Left lobe of liver (tissue), 2 donors: Measurements from ENCODE around the gene PTGIR. TPM values are rescaled to one million over a fixed set of nuclear protein-coding genes. Genes with fewer than 3 reads are reported as not detected.
A peak's percentile ranks its signal among the peaks of the same experiment; 100 is the strongest.

Source experiments
- ATAC-seq: fragments of 200-7000 bp; cut with Tn5 transposase; one replicate; pipeline ENCODE4 v1.9.1; 2020; ENCODE audit warnings: mild to moderate bottlenecking, moderate library complexity
- DNase-seq: peaks from one replicate; pipeline ENCODE4 v3.0.0-alpha.2; 2020; ENCODE audit warnings: low spot score
- total RNA-seq: library from RNA; stranded (reverse); gene quantifications from one replicate; pipeline ENCODE4 v1.2.1, GENCODE V29; 2021
- donor health status: DM: no; HTN: no; CAD: no; lungs with moderate emphysema.
- donor health status: DM: no; HTN: yes; CAD: no.

PTGIR gene
- total RNA-seq, 1 donor from 2014 or later = 3.0 TPM

DNA sequence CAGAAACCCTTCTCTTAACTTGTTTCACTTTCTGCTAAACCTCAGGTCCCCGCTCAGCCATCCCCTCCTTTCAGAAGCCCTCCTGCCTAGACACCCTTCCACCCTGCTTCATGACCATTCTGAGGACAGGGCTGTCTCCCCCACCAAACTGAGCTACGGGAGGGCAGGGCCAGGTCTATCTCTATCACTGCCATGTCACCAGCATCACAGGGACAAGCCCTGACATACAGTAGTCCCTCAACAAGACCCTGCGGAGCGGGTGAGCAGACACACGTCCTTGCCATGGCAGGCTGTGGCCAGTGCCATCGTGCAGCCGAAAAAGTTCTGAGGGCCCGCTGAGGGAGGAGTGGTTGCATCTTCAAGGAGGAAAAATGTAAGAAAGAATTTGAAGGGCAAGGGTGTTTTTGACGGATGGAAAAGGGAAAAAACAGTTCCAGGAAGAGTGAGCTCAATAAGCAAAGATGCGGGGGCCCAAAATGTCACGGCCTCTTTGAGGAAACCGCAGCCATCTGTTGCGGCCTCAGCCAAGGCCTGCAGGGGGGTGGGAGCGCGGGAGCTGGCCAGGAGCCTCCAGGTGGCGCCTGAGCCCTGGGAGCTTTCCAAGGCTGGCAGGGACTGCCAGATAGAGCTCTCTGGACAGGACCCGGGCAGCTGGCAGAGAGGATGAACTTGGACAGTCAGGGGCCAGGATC lies 8.1 kb downstream of the PTGIR start:
- DNase-seq (peak; percentile 70), ATAC-seq (peak; percentile 84)

DNA sequence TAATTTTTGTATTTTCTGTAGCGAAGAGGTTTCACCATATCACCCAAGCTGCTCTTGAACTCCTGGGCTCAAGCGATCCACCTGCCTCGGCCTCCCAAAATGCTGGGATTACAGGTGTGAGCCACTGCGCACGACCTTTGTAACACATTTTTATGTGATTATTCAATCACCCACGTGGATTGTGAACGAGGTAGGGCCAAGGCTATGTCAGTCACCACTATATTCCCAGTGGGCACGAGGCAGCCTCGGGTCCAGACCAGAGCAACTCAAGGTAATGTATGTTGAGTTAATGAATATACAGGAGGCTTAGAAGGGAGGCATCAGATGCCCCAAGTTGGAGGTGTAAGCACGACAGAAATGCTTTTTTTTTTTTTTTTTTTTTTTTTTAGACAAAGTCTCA lies 8.9 kb downstream of the PTGIR start:
- ATAC-seq = no peak

DNA sequence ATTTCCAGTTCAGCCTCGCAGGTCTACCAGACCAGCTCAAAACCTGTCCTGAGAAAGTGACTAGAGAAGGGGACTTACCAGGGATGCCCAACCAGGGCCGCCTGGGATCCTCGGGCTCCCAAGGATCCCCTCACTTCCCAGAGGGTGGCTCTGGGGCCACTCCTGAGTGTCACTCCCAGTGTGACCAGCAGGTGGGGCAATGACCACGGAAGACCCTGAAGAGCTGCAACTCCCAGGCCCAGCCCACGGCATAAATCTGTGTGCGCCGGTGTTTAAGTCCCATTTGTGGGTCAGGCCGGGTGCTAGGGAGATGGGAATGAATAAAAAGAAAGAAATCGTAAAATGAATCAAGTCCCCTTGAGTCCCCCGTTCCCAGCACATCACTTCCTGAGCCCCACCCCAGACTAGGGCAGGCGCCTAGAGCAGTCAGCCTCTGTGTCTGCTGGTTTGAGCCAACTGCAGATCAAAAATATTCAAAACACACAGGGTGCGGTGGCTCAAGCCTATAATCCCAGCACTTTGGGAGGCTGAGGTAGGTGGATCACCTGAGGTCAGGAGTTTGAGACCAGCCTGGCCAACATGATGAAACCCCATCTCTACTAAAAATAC lies 10.7 kb downstream of the PTGIR start:
- DNase-seq = peak; percentile 77
- ATAC-seq = peak; percentile 88

More for the DNA sequence above, 8.9 kb downstream of the PTGIR start:
- no peak for DNase-seq

DNA sequence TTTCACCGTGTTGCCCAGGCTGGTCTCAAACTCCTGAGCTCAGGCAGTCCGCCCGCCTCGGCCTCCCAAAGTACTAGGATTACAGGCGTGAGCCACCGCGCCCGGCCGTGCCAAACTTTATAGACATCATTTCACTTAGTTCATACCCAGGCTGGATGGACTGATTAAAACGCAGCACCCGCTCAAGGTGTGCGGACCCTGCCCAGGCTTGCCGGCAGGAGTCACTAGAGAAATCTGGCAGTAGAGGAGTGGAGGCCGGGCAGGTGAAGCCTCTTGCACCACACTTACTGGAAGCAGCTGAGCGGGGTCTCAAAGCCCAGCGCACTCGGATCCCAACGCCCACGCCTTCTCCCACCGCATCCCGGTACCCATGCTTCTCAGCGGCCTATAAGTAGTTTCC lies 11.4 kb downstream of the PTGIR start:
- ATAC-seq (no peak), DNase-seq (no peak)

DNA sequence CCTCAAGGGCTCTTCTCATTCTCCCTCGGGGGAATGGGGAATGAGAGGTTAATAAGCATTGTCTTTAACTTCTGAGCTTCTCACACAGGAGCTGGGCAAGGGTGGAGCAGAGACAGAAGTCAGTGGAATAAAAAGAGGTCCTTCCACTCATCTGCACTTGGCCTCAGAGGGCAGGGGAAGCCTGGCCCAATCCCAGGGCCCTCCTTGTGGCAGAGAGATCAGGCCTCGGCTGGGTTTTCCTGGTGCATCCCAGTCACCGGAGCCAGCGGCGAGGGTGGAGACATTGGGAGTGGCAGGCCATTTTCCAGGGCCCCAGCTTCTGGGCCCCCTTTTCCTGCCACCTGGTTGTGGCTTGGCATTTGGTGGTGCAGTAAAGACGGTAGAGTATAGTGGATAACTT lies 13.1 kb downstream of the PTGIR start:
- no peak for DNase-seq
- no peak for ATAC-seq

DNA sequence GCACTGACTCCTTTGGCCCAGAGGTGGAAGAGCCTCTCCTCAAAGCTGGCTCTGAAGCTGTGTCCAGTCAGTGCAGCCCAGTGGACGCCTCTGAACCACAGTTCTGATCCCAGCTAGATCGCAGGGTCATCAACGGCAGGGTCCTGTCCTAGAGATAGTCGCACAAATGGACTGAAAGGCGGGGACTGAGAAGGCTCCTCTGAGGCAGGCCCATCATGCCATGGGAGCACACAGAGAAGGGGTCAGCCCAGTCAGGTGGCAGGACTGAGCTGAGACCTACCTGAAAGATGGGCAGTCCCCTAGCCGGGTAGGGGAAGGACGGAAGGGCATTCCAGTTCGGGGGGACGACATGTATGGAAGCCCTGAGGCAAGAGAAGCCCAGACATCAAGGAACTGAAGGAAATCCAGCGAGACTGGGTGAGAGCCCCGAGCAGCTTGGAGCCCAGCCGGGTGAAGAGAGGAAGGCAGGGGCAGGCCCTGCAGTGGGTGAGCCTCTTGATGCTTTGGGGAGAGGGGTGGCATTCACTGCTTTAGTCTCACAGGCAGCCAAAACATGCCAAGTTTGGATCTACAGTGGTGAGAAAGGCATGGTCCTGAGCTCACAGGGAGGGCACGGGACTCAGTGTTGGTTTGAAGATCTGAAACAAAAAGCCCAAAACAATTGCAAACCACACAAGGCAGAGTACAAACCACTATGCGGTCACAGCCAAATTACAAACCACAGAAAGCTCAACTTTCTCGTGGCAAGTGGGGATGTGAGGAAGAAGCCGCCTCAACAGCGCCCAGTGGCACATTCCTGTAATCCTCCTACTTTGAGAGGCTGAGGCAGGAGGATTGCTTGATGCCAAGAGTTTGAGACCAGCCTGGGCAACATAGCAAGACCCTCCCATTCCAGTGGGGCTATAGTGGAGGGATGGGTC lies 13.8 kb downstream of the PTGIR start:
- no peak for ATAC-seq
- DNase-seq = no peak

DNA sequence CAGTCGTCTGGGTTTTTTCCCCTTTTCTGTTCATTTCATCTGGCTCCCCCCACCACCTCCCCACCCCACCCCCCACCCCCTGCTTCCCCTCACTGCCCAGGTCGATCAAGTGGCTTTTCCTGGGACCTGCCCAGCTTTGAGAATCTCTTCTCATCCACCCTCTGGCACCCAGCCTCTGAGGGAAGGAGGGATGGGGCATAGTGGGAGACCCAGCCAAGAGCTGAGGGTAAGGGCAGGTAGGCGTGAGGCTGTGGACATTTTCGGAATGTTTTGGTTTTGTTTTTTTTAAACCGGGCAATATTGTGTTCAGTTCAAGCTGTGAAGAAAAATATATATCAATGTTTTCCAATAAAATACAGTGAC lies 14.5 kb downstream of the PTGIR start:
- DNase-seq (no peak), ATAC-seq (no peak)

DNA sequence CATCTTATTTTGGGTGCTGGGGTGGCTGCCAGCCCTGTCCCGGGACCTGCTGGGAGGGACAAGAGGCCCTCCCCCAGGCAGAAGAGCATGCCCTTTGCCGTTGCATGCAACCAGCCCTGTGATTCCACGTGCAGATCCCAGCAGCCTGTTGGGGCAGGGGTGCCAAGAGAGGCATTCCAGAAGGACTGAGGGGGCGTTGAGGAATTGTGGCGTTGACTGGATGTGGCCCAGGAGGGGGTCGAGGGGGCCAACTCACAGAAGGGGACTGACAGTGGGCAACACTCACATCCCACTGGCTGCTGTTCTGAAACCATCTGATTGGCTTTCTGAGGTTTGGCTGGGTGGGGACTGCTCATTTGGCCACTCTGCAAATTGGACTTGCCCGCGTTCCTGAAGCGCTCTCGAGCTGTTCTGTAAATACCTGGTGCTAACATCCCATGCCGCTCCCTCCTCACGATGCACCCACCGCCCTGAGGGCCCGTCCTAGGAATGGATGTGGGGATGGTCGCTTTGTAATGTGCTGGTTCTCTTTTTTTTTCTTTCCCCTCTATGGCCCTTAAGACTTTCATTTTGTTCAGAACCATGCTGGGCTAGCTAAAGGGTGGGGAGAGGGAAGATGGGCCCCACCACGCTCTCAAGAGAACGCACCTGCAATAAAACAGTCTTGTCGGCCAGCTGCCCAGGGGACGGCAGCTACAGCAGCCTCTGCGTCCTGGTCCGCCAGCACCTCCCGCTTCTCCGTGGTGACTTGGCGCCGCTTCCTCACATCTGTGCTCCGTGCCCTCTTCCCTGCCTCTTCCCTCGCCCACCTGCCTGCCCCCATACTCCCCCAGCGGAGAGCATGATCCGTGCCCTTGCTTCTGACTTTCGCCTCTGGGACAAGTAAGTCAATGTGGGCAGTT lies 15.1 kb downstream of the PTGIR start:
- ATAC-seq (no peak), DNase-seq (no peak)

DNA sequence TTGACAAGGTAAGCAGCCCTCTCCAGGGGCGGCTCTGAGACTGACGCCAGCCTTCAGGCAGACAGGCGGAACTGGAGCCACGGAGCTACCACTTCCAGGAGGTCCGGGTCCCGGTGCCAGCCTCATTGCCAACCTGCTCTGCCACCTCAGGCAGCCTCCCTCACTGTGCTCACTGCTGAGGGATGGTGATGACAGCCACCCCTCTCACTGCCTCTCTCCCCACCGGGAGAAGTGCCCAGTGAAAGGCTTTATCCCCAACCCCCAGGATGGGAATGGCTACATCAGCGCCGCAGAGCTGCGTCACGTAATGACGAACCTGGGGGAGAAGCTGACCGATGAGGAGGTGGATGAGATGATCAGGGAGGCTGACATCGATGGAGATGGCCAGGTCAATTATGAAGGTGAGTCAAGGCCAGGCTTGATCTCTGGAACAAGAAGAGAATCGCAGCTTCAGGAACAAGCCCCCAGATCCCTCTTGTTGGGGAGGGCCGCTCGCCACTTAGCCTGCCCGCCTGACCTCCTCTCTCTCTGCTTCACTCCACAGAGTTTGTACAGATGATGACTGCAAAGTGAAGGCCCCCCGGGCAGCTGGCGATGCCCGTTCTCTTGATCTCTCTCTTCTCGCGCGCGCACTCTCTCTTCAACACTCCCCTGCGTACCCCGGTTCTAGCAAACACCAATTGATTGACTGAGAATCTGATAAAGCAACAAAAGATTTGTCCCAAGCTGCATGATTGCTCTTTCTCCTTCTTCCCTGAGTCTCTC lies 16.1 kb downstream of the PTGIR start:
- DNase-seq (peak; percentile 37), ATAC-seq (no peak)

DNA sequence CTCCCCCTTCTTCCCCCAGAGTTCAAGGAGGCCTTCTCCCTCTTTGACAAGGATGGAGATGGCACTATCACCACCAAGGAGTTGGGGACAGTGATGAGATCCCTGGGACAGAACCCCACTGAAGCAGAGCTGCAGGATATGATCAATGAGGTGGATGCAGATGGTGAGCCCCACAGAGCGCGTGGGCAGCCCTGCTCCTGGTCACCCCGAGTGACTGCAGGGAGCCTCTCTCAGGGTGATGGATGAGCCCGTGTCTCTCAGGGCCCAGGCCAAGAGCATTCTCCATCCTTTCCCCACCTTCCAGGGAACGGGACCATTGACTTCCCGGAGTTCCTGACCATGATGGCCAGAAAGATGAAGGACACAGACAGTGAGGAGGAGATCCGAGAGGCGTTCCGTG lies 16.7 kb downstream of the PTGIR start:
- no peak for ATAC-seq
- DNase-seq = peak; percentile 42

DNA sequence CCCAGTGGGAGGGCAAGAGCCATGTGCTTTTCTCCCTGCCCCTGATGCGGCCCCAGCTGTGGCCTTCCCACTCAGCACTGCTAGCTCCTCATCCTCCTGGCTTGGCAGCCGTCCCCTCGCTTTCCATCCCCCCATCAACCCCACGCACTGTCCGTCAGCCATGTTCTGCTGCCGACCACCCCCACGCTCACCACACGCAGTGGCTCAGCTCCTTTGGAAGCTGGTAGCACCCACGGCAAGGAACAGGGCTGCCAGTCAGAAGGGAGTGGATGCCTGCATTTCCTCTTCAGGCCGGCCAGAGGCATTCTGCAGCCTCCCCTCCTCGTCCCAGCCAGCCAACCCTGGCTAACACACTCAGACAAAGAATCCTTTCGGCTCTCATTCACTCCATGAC lies 17.4 kb downstream of the PTGIR start:
- DNase-seq = no peak
- ATAC-seq = no peak

DNA sequence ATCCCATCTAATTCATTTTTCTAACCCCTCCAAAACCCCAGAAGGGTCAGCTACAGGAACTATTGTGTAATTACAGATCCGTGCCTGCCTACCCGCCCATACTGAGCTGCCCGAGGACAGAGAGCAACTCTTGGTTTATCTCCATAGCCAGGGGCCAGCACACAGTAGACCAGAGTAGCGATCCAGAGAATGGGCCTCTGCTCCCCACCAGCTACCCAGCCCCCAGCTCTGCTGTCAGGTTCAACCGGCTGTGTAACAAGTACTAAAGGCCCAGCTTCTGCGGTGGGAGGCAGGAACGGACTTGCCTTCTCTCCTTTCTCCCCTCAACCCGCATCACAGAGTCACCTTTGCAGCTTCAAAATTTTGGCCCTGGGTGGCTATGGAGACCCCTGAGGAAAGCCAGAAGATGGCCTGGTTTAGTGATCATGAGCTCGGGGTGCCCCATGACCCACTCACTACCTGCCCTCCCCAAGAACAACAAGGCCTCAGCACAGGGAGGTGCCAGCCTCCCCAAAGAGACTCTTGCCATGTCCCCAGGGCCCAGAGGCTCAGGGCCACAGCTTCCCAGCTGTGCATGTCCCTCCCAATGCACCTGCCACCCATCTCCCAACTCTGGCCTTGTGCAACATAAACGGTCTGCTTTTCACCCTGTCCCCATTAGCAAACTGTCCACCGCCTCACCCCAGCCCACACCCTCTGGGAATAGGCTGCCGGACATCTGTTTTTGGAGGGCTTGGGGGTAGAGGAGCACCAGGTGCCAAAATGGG lies 18.0 kb downstream of the PTGIR start:
- DNase-seq = peak; percentile 42
- no peak for ATAC-seq

DNA sequence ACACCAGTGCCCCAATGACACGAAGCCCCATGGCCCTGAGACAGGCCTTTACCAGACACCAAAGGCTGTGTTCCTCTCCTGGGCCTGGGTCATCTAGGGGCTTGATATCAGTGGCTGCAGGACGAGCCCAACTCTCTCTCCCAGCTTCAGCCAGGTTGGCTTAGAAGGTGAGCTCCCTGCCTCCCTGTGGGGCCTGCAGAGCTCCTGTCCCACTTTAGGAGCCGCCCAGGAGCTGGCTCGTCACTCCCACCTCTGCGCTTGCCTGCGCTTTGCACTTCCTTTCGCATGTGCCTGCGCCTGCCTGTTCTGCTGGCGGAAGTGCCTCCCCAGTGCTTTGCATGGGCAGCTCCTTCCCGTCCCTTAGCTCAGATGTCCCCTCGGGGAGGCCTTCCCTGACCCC lies 18.9 kb downstream of the PTGIR start:
- ATAC-seq = no peak
- no peak for DNase-seq

DNA sequence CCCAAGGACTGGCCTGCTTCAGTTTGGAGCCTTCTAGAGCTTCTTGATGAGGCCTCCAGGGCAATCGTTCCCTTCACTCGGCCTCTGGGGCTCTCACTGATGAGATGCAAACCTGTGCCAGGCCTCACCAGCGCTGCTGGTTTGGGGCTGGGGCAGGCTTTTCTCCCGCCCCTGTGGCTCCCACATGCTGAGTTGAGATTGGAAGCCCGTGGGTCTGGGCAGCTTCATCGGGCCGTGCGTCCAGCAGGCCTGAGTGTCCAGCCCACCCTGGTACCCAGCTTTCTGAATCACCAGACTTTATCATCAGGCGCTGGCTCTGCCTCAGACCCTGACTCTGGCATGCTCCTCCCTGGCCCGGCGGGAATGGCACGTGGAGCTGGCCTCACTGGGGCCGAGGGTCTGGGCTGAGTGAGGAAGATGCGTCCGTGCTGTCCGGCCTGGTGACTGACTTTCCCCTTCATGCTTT lies 19.5 kb downstream of the PTGIR start:
- no peak for ATAC-seq
- DNase-seq = no peak

DNA sequence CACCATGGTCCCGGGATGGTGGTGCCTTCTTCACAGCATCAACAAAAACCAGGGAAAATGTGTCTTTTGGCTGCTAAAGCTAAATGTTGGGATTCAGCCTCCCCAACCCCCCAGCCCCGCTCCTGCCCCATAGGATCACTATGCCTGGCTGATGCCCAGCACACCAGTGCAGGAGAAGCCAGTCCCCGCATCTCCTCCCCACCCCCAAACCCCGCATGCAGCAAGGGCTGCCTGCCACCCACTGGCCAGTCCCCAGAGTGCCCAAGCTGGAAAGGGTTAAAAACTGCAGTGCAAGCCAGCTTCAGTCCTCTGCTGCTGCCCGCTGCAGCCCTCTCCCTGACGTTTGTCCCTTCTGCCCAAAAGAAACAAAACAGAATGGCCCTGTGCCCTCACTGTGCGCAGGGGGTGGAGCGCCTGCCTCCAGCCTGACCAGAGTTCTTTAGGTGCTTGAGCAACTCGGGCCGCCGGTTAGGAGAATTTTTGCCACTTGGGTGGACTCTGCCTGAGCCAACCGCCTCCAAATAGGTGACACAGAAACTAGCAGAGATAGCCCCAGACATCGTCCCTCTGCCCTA lies 20.0 kb downstream of the PTGIR start:
- DNase-seq (peak; percentile 87), ATAC-seq (peak; percentile 57)

DNA sequence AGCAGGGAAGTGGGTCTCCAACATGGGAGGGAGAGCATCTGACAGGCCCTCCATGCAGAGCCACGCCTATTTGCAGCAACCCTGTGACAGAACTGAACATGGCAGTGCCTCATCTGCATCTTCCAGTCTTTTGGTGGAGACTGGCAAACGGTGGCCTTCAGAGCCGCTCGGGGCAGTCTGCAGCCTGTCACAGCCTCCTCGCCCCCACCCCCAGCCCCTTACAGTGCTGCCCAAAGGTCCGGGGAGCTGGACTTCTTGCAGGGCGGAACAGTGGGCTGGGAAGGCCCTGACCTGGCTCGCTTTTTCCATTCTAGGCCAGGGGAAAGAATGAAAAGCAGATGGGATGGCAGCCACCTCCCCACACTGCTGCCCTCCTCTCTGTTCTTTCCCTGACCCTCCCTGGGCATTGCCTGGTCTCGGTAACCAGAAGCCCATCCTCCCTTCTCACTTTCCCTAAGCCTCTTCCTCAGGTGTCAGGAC lies 21.1 kb downstream of the PTGIR start:
- no peak for ATAC-seq
- DNase-seq = no peak

DNA sequence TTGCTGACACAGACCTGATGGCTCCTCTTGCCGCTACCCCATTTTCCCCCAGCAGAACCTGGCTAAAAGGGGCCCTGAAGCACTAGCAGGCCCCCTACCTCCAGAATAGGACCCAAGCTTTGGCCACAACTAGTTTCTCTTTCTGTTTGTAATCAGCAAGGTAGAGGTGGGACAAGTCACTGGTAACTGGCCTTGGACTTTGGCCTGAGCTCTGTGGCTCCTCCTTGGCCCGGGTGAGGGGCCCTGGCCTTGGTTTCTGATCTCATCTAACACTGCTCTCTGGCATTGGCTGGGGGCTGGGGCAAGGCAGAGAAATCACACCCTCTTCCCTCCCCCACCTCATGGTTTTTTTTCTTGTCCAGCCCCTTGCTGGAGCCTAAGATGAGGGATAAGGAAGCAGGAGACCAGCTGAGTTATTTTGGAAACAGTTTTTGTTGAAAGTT lies 21.7 kb downstream of the PTGIR start:
- peak; percentile 6 for ATAC-seq
- DNase-seq = peak; percentile 72

DNA sequence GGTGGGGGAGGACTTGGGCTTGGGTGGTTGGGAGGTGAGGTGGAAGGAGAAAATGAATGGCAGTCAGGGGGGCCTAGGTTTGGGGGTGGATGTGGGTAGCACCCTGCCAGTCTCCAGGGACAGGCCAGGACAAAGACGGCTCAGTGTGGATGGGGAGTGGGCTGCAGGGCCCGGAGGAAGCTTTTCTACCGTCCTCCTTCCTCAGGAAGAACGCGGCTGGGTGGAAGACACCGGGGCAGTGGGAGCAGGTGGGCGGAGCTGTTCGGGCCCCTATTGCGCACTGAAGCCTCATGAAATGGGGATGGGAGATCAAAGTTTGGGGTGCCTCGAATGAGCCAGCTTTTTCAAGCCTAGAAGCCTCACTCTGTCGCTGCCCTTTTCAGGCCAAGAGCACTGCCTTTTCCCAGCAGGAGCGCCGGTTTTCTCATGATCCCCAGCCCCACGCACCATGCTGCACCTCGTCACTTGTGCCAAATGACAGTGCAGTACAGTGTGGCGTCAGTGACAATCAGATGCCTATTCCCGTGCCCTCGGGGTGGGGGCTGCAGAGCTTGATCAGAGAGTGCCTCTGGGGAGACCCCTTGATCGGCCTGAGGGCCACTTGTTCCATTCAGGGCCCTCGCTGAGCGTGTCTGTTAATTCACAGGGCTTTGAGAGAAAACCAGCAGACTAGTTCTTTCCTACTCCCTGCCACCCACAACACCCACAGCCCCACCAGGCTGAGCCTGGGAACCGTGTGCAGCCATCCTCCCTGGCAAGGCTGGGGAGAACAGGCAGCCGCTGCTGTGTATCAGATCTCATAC lies 22.3 kb downstream of the PTGIR start:
- ATAC-seq = peak; percentile 1

More for the DNA sequence above, 22.3 kb downstream of the PTGIR start:
- DNase-seq = no peak
